Mucosa of rectum (tissue), 2 donors: ENCODE data around the gene CCNG2.

Experiments
- H3K27ac ChIP-seq, 2 donors: one replicate each; pipeline ENCODE4 v1.7.0; 2013; ENCODE audit warnings: inconsistent platforms in 2 of 2, low read depth in 2 of 2, low read length in 2 of 2
- H3K27me3 ChIP-seq, 2 donors: one replicate each; pipeline ENCODE4 v1.7.0; 2013; ENCODE audit warnings: low read length in 2 of 2; ENCODE audit not compliant: control insufficient read depth in 2 of 2, insufficient read depth in 2 of 2
- H3K36me3 ChIP-seq, 2 donors: one replicate each; pipeline ENCODE4 v1.7.0; 2013; ENCODE audit warnings: low read length in 2 of 2; ENCODE audit not compliant: control insufficient read depth in 2 of 2, insufficient read depth in 2 of 2
- H3K4me1 ChIP-seq, 2 donors: one replicate each; pipeline ENCODE4 v1.7.0; 2013; ENCODE audit warnings: low read length in 2 of 2, mild to moderate bottlenecking in 1 of 2; ENCODE audit not compliant: control insufficient read depth in 2 of 2, insufficient read depth in 2 of 2
- H3K4me3 ChIP-seq, 2 donors: one replicate each; pipeline ENCODE4 v1.7.0; 2013; ENCODE audit warnings: low read length in 2 of 2
- H3K9ac ChIP-seq, 2 donors: one replicate each; pipeline ENCODE4 v1.7.0; 2013; ENCODE audit warnings: low read length in 2 of 2, low read depth in 1 of 2, mild to moderate bottlenecking in 1 of 2
- H3K9me3 ChIP-seq, 2 donors: one replicate each; pipeline ENCODE4 v1.7.0; 2013; ENCODE audit warnings: low read length in 2 of 2; ENCODE audit not compliant: control insufficient read depth in 2 of 2
- donor health status: healthy.
- donor health status: Normal muscosa, but diverticular disease.

Gene CCNG2

GRCh38 chr4:77146186-77147078 is 10.6 kb upstream of the CCNG2 start:
- H3K9me3 ChIP-seq = no peaks in the 10 kb centered on the region
- no peaks in the 10 kb centered on the region for H3K27me3 ChIP-seq
- H3K36me3 ChIP-seq = no peaks in the 10 kb centered on the region
- H3K27ac ChIP-seq = peak overlapping the region; percentile 59 to 65
- peak overlapping the region in 1 of 2 donors; percentile 41 for H3K4me3 ChIP-seq
- no peak overlapping the region for H3K9ac ChIP-seq
- H3K4me1 ChIP-seq = peaks cover 13 to 34% of the 10 kb centered on the region in 2 donors

- Histone ChIP-seq H3K4me1 (peaks cover 13 to 31% of the 10 kb centered on the region in 2 donors), H3K27ac (peak overlapping the region; percentile 59 to 65), H3K9me3 (no peaks in the 10 kb centered on the region), H3K9ac (no peak overlapping the region), H3K36me3 (no peaks in the 10 kb centered on the region), H3K27me3 (no peaks in the 10 kb centered on the region), H3K4me3 (no peak overlapping the region)
Measured at GRCh38 chr4:77147079-77147782, 9.8 kb upstream of the CCNG2 start.

GRCh38 chr4:77148078-77148477 is 8.9 kb upstream of the CCNG2 start:
- Histone ChIP-seq H3K9ac (no peak overlapping the region), H3K36me3 (no peaks in the 10 kb centered on the region), H3K9me3 (no peaks in the 10 kb centered on the region), H3K4me1 (peaks cover 10 to 23% of the 10 kb centered on the region in 2 donors), H3K27me3 (no peaks in the 10 kb centered on the region), H3K27ac (no peak overlapping the region), H3K4me3 (no peak overlapping the region)

- Histone ChIP-seq H3K36me3 (no peaks in the 10 kb centered on the region), H3K9ac (no peak overlapping the region), H3K9me3 (no peaks in the 10 kb centered on the region), H3K4me1 (peaks cover 14 to 23% of the 10 kb centered on the region in 2 donors), H3K27ac (no peak overlapping the region), H3K4me3 (no peak overlapping the region), H3K27me3 (no peaks in the 10 kb centered on the region)
Measured at GRCh38 chr4:77149789-77150188, 7.2 kb upstream of the CCNG2 start.

- H3K4me3 ChIP-seq = no peak overlapping the region
- H3K9me3 ChIP-seq = no peaks in the 10 kb centered on the region
- H3K27ac ChIP-seq = no peak overlapping the region
- no peaks in the 10 kb centered on the region for H3K27me3 ChIP-seq
- H3K4me1 ChIP-seq = peaks cover 13 to 17% of the 10 kb centered on the region in 2 donors
- H3K36me3 ChIP-seq = no peaks in the 10 kb centered on the region
- H3K9ac ChIP-seq = no peak overlapping the region
Measured at GRCh38 chr4:77151241-77151640, 5.8 kb upstream of the CCNG2 start.

- H3K4me1 ChIP-seq = peaks cover 8 to 10% of the 10 kb centered on the region in 2 donors
- H3K9me3 ChIP-seq = no peaks in the 10 kb centered on the region
- H3K9ac ChIP-seq = no peak overlapping the region
- H3K4me3 ChIP-seq = no peak overlapping the region
- H3K27ac ChIP-seq = no peak overlapping the region
- no peaks in the 10 kb centered on the region for H3K36me3 ChIP-seq
- no peaks in the 10 kb centered on the region for H3K27me3 ChIP-seq
Measured at GRCh38 chr4:77152421-77152820, 4.6 kb upstream of the CCNG2 start.

- Histone ChIP-seq H3K27ac (no peak overlapping the region), H3K4me3 (no peak overlapping the region)
Measured at GRCh38 chr4:77153006-77153405, 4.0 kb upstream of the CCNG2 start.

GRCh38 chr4:77154065-77154464 is 2.9 kb upstream of the CCNG2 start:
- H3K27ac ChIP-seq = no peak overlapping the region
- H3K4me3 ChIP-seq = no peak overlapping the region
- H3K4me1 ChIP-seq = peaks cover 10 to 12% of the 10 kb centered on the region in 2 donors
- H3K36me3 ChIP-seq = no peaks in the 10 kb centered on the region
- no peaks in the 10 kb centered on the region for H3K27me3 ChIP-seq
- H3K9me3 ChIP-seq = no peaks in the 10 kb centered on the region
- no peak overlapping the region for H3K9ac ChIP-seq

More at GRCh38 chr4:77153006-77153405, 4.0 kb upstream of the CCNG2 start:
- Histone ChIP-seq H3K9me3 (no peaks in the 10 kb centered on the region), H3K9ac (no peak overlapping the region), H3K4me1 (peaks cover 4 to 10% of the 10 kb centered on the region in 2 donors), H3K36me3 (no peaks in the 10 kb centered on the region), H3K27me3 (no peaks in the 10 kb centered on the region)

GRCh38 chr4:77154761-77155499 is 2.1 kb upstream of the CCNG2 start:
- Histone ChIP-seq H3K36me3 (peaks cover 3 to 5% of the 10 kb centered on the region in 2 donors), H3K9me3 (no peaks in the 10 kb centered on the region), H3K27me3 (no peaks in the 10 kb centered on the region), H3K4me1 (peaks cover 10 to 12% of the 10 kb centered on the region in 2 donors), H3K9ac (no peak overlapping the region), H3K4me3 (no peak overlapping the region), H3K27ac (peak overlapping the region; percentile 2 to 18)
